ENCODE measurements around the gene KMT2C.
"Not testable (repeated sequence)": the region's sequence is repeated elsewhere in the genome, so short reads cannot be mapped to it uniquely, and the experiment has no call there.

The KMT2C gene

GRCh38 chr7:152435384-152436110, at the start of gene KMT2C:
TSS of gene KMT2C (minus strand) at chr7:152436003. CDS start at chr7:152435786, 217 bp downstream.
- peak; percentile 45 for DNase-seq

GRCh38 chr7:152481082-152481481, 45.3 kb upstream of the KMT2C start:
- DNase-seq = no peak

DNA sequence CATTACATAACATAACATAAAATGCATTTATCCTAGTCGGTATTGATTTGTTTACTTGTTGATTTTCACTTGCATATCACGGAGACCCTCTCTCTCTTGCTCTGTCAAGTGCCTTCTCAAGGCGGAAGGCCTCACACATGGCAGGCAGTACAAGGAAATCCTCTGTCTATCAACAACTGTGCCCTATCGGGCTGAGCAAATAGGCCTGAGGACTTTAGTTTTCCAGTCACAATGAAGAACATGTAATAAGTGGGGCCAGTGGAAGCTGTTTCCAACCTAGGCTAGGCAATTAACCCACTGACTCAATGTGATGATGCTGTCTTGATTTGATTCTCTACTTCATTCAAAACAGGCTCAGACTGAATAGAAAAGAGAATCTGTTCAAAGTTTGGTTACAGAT, 44.9 kb upstream of the KMT2C start:
- no peak for DNase-seq

DNA sequence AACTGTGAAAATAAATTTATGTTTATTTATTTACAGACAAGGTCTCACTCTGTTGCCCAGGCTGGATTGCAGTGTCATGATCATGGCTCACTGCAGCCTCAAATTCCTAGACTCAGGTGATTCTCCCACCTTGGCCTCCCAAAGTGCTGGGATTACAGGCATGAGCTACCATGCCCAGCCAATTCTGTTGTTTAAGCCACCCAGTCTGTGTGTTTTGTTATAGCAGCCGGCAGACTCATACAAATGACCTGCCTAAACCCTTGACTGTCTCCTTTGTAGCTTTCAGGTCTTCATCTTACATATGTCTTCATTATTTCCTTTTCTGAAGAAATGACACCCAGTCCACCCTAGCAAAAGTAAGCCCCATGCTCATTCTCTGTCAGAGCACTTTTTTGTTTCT, 43.8 kb upstream of the KMT2C start:
- DNase-seq = no peak

DNA sequence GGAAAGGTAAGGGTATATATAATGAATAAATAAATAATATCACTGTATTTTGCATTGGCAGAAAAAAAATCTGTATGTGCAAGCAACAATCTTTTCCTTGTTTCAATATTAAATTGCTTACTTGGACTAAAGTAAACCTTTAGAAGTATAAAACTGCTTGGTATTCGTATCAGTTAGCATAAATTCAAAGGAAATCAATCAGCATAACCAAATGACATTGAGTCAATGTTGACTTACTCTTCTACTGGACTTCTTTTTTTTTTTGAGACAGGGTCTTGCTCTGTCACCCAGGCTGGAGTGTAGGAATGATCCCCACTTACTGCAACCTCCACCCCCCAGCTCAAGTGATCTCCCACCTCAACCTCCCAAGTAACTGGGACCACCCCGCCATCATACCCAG, 42.3 kb upstream of the KMT2C start:
- DNase-seq = no peak

GRCh38 chr7:152477079-152477478, 41.3 kb upstream of the KMT2C start:
- no peak for DNase-seq

GRCh38 chr7:152476551-152476950, 40.7 kb upstream of the KMT2C start:
- no peak for DNase-seq

DNA sequence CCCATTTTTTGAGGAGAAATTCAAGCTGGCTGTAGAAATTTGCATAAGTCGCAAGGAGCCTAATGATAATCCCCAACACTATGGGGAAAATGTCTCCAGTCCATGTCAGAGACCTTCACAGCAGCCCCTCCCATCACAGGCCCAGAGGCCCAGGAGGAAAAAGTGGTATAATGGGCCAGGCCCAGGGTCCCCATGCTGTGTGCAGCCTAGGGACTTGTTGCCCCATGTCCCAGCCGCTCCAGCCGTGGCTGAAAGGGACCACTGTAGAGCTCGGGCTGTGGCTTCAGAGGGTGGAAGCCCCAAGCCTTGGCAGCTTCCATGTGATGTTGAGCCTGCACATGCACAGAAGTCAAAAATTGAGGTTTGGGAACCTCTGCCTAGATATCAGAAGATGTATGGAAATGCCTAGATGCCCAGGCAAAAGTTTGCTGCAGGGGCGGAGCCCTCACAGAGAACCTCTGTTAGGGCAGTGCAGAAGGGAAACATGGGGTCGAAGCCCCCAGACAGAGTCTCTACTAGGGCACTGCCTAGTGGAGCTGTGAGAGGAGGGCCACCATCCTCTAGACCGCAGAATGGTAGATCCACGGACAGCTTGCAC, 35.3 kb upstream of the KMT2C start:
- not testable (repeated sequence) for DNase-seq

GRCh38 chr7:152470251-152471022, 34.6 kb upstream of the KMT2C start:
- not testable (repeated sequence) for DNase-seq

DNA sequence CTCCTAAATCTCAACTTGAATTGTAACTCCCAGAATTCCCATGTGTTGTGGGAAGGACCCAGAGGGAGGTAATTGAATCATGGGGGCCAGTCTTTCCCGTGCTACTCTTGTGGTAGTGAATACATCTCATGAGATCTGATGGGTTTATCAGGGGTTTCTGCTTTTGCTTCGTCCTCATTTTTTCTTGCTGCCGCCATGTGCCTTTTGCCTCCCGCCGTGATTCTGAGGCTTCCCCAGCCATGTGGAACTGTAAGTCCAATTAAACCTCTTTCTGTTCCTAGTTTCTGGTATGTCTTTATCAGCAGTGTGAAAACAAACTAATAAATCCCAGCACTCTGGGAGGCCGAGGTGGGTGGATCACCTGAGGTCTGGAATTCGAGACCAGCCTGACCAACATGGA, 33.8 kb upstream of the KMT2C start:
- not testable (repeated sequence) for DNase-seq

- DNase-seq = no peak
Observed at GRCh38 chr7:152467225-152467624, 31.4 kb upstream of the KMT2C start.

GRCh38 chr7:152465119-152465387, 29.2 kb upstream of the KMT2C start:
- no peak for DNase-seq

- DNase-seq = peak; percentile 77
Observed at GRCh38 chr7:152464312-152465118, 28.7 kb upstream of the KMT2C start.

- peak; percentile 100 for DNase-seq
Observed at GRCh38 chr7:152463709-152464311, 28.0 kb upstream of the KMT2C start.

DNA sequence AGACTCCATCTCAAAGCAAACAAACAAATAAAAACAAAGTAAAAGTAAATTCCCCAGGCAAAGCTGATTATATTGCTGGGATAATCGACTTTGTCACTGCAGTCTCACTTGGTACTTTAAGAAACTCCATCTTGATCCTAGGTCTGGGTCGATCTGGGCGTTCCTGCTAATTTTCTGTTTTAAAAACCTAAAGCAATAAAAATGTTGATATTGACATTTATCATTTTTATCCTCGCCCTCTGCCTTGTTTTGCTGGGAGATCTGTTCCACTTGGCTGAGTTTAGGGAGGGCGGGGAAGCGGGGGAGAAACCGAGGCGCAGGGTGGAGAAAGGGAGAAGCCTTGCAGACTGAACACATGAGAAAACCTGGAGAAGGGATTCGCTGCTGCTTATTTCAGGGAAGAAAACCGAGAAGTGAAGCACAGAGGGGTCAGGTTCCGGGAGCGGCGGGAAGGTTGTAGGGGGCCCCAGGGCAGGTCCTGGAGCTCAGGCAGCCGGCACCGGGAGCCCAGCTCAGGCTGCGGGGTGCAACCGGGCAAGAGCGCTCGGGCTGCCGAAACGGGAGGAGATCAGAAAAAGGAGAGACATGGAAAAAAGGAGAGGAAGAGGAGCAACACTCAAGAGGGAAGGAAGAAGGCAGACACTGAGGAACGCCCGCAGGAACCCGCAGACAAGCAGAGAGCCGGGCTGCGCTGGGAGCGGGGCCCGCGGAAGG, 27.3 kb upstream of the KMT2C start:
- no peak for DNase-seq

DNA sequence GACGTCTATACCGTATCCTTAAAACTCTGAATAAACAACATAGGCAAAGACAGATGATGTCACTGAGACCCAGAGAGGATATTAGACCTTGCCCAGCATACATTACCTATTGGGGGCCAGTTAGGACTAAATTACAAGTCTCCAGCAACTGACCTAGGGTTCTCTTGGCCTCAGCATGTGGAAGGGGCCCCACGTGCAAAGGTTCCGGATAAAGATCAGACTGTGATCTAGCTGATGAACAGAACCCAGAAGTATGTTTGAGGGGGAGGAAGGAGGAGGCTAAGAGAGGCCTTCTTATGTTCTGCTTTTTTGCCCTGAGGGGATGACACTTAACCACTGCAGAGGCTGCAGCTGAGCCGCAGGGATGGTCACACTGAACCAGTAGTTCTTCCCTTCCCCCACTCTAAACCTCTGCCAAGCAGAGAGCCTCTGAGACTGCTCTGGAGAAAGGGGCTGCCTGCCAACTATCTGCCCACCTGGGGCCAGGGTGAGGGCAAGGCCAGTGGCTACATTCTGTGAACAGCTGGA, 24.0 kb upstream of the KMT2C start:
- no peak for DNase-seq

GRCh38 chr7:152451356-152451755, 15.6 kb upstream of the KMT2C start:
- no peak for DNase-seq

DNA sequence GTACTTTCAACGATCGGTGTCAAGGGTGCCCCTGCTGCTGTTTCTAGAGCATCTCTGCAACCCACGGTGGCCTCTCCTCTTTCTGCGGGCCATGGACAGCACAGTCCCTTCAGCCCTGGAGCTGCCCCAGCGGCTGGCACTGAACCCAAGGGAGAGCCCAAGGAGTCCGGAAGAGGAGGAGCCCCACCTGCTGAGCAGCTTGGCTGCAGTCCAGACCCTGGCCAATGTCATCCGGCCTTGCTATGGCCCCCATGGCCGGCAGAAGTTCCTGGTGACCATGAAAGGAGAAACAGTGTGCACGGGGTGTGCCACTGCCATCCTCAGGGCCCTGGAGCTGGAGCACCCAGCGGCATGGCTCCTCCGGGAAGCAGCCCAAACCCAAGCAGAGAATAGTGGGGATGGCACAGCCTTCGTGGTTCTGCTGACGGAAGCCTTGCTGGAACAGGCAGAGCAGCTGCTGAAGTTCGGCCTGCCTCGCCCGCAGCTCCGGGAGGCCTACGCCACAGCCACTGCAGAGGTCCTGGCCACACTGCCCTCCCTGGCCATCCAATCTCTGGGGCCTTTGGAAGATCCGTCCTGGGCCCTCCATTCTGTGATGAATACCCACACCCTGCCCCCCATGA, 9.7 kb upstream of the KMT2C start:
- DNase-seq = not testable (repeated sequence)

DNA sequence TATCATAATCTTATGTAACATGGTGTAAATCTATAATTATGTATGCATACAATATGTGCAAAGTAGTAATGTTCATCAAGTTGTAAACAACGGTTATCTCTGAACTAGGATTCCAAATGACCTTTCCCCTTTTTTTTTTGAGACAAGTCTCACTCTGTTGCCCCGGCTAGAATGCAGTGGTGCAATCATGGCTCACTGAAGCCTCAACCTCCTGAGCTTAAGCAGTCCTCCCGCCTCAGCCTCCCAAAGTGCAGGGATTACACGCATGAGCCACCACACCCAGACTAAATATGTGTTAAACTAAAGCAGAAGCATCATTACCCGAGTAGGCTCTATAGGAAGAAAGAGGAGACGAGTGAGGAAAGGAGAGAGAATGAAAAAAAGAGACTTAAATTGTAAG, 7.8 kb upstream of the KMT2C start:
- DNase-seq = no peak

- DNase-seq = no peak
Observed at GRCh38 chr7:152442330-152442835, 6.6 kb upstream of the KMT2C start.

DNA sequence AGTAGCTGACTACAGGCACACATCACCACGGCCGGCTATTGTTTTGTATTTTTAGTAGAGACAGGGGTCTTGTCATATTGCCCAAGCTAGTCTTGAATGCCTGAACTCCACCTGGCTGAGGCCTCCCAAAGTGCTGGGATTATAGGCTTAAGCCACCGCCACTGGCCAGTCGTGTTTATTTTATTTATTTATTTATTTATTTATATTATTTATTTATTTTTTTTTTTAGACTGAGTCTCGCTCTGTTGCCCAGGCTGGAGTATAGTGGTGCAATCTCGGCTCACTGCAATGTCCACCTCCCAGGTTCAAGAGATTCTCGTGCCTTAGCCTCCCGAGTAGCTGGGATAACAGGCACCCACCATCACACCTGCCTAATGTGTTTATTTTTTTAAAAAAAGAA, 6.0 kb upstream of the KMT2C start:
- DNase-seq = not testable (repeated sequence)

All from stimulated activated CD4-positive, alpha-beta T cell treated with anti-CD3 and anti-CD28 coated beads, Interleukin-4, amount 100 ng/mL, for 24 hours (primary cell).